Lower lobe of right lung (tissue), 2 donors: Measurements from ENCODE around the gene CSRP3. TPM values are rescaled to one million over a fixed set of nuclear protein-coding genes. Genes with fewer than 3 reads are reported as not detected.

Experiments used
- ATAC-seq, 2 donors: fragments of 200-7000 bp; cut with Tn5 transposase; one replicate each; pipeline ENCODE4 v1.9.1; 2020 to 2022; ENCODE audit warnings: mild to moderate bottlenecking in 2 of 2, moderate library complexity in 2 of 2
- DNase-seq: peaks from one replicate; pipeline ENCODE4 v3.0.0-alpha.2; 2020
- H3K27ac ChIP-seq: fragments of 200-600 bp; one replicate; pipeline ENCODE4 v1.8.0; 2022
- H3K27me3 ChIP-seq: fragments of 200-600 bp; one replicate; pipeline ENCODE4 v1.8.0; 2022; ENCODE audit warnings: low read depth
- H3K36me3 ChIP-seq: fragments of 200-600 bp; one replicate; pipeline ENCODE4 v1.8.0; 2022; ENCODE audit warnings: mild to moderate bottlenecking
- H3K4me1 ChIP-seq: fragments of 200-600 bp; one replicate; pipeline ENCODE4 v1.8.0; 2022
- H3K4me3 ChIP-seq: fragments of 200-600 bp; one replicate; pipeline ENCODE4 v1.8.0; 2022; ENCODE audit warnings: mild to moderate bottlenecking
- H3K9me3 ChIP-seq: fragments of 200-600 bp; one replicate; pipeline ENCODE4 v1.8.0; 2022
- CTCF ChIP-seq: fragments of 200-600 bp; IDR thresholded peaks from one replicate; pipeline ENCODE4 v1.8.0; 2022; ENCODE audit warnings: antibody characterized with exemption, mild to moderate bottlenecking
- intact Hi-C: fragments of 100-400 bp; cut with DNase I; formaldehyde crosslinking; loops from one replicate; pipeline ENCODE4 v1.11.0; 2022
- total RNA-seq: library from RNA; stranded (reverse); fragmentation: NEBNext Ultra II Directional; extraction: Animal tissue kit (Norgen Biotek cat#: 25700); gene quantifications from one replicate; pipeline ENCODE4 v1.2.1, GENCODE V29; 2021
- donor health status: DM: no; HTN: yes; CAD: no; lungs with severe emphysema.

Gene CSRP3
- total RNA-seq, 1 donor from 2014 or later: not detected

- intact Hi-C loops: no loop called here
- H3K27ac ChIP-seq: no peak overlapping the region
- H3K4me1 ChIP-seq: peaks cover 34% of the 10 kb centered on the region
- ATAC-seq (peak; percentile 15 to 55), DNase-seq (no peak)
- no peaks in the 10 kb centered on the region for H3K9me3 ChIP-seq
- no peak overlapping the region for H3K4me3 ChIP-seq
- TF ChIP-seq CTCF: no peak
- H3K27me3 ChIP-seq: peaks cover 40% of the 10 kb centered on the region
- H3K36me3 ChIP-seq: no peaks in the 10 kb centered on the region
These were observed 42.3 kb upstream of the CSRP3 start for GRCh38 chr11:19244084-19244483.

DNA sequence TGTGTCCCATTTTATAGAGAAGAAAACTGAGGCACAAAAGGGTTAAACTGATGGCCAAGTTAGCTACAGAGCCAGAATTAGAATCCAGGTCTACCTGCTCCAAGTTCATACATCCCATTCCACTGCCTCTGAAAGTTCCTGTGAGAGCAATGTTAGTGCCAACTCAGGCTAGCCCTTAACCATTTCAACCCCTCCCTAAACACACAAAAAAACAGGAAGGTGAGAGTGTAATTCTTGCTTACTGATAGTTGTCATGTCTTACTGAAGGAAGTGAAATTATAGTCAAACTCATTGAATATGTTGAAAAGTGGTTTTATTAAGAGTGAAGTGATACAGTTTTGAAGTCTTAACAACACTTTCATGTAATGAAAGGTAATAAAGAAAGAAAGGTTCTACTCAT is 41.8 kb upstream of the CSRP3 start:
- no peak for TF ChIP-seq CTCF
- H3K27me3 ChIP-seq: peaks cover 43% of the 10 kb centered on the region
- no peaks in the 10 kb centered on the region for H3K9me3 ChIP-seq
- H3K4me1 ChIP-seq: peaks cover 34% of the 10 kb centered on the region
- ATAC-seq (no peak), DNase-seq (no peak)
- intact Hi-C loops: no loop called here
- H3K36me3 ChIP-seq: no peaks in the 10 kb centered on the region
- H3K27ac ChIP-seq: no peak overlapping the region
- H3K4me3 ChIP-seq: no peak overlapping the region

- DNase-seq (no peak), ATAC-seq (no peak)
- no peaks in the 10 kb centered on the region for H3K9me3 ChIP-seq
- no peak overlapping the region for H3K4me3 ChIP-seq
- TF ChIP-seq CTCF: no peak
- peaks cover 34% of the 10 kb centered on the region for H3K4me1 ChIP-seq
- H3K27me3 ChIP-seq: peaks cover 43% of the 10 kb centered on the region
- no peaks in the 10 kb centered on the region for H3K36me3 ChIP-seq
- H3K27ac ChIP-seq: no peak overlapping the region
- intact Hi-C loops: no loop called here
These were observed 41.4 kb upstream of the CSRP3 start for GRCh38 chr11:19243143-19243542.

GRCh38 chr11:19242179-19242932 is 40.6 kb upstream of the CSRP3 start:
- H3K9me3 ChIP-seq: no peaks in the 10 kb centered on the region
- DNase-seq: no peak
- no peak for TF ChIP-seq CTCF
- ATAC-seq: peak in 1 of 2 donors; percentile 7
- H3K4me3 ChIP-seq: peak overlapping the region; percentile 66
- no peak overlapping the region for H3K27ac ChIP-seq
- H3K4me1 ChIP-seq: peaks cover 34% of the 10 kb centered on the region
- H3K36me3 ChIP-seq: no peaks in the 10 kb centered on the region
- peaks cover 43% of the 10 kb centered on the region for H3K27me3 ChIP-seq
- intact Hi-C loops: no loop called here

DNA sequence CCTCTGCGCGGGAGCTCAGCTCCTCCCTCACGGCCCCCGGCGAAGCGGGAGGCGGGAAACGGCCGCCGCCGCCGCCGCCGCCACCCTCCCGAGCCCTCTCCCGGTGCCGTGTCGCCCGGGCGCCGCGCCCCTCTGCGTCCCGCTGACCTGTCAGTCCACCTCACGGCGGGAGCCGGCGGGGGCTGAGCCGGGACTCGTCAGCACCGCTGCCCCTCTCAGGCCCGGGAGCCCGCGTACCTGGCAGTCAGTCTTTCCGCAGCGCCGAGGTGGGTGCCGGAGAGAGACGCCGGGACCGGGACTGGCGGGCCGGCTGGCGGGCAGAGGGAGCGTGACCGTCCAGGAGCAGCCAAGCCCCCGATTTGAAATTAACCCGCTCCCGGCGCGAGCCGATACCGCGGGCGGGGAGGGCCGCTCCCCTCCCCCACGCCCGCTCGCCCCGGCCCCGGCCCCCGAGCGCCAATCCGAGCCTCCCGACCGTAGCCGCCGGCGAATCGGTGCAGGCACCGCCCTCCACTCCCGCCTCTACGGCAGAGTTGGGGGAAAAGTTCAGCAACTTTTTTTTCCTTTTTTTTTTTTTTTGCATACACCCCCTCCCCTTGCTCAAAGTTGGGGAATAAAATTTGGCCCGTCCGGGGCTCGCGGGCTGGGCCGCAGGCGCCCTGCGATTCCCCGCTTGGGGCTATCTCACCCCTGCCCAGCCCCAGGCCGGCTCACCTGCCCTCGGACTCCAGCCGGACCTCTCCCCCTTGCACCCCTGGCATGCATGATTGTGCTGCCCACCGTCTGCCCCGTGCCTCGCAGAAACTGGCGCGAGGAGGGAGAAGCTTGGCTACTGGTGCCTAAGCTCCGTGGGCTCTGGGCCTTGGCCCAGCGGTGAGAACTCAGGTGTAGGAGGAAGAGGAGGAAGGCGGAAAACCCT is 39.7 kb upstream of the CSRP3 start:
- no peak overlapping the region for H3K27ac ChIP-seq
- no peaks in the 10 kb centered on the region for H3K36me3 ChIP-seq
- peak overlapping the region; percentile 66 for H3K4me3 ChIP-seq
- DNase-seq (peak; percentile 61), ATAC-seq (peak; percentile 36 to 44)
- intact Hi-C loops: no loop called here
- H3K4me1 ChIP-seq: peaks cover 34% of the 10 kb centered on the region
- H3K27me3 ChIP-seq: peaks cover 43% of the 10 kb centered on the region
- no peaks in the 10 kb centered on the region for H3K9me3 ChIP-seq
- no peak for TF ChIP-seq CTCF
